Body of pancreas (tissue), 4 donors: ENCODE results near the gene NAT14.

Experiments used
- POLR2A ChIP-seq, 3 donors: fragments of 450-650 bp; IDR thresholded peaks; one replicate each; pipeline ENCODE4 v1.6.1; 2016; ENCODE audit warnings: antibody characterized with exemption in 3 of 3, mild to moderate bottlenecking in 2 of 3
- TF ChIP-seq, protein P1 (sequence below), 7 experiments: fragments of 450-650 bp in 4 of 7; fragments of 200-600 bp in 3 of 7; sonication (generic) in 3 of 7; IDR thresholded peaks; one replicate each; pipeline ENCODE4 v1.5.1; 2016 to 2019; ENCODE audit warnings: antibody characterized with exemption in 7 of 7

DNA sequence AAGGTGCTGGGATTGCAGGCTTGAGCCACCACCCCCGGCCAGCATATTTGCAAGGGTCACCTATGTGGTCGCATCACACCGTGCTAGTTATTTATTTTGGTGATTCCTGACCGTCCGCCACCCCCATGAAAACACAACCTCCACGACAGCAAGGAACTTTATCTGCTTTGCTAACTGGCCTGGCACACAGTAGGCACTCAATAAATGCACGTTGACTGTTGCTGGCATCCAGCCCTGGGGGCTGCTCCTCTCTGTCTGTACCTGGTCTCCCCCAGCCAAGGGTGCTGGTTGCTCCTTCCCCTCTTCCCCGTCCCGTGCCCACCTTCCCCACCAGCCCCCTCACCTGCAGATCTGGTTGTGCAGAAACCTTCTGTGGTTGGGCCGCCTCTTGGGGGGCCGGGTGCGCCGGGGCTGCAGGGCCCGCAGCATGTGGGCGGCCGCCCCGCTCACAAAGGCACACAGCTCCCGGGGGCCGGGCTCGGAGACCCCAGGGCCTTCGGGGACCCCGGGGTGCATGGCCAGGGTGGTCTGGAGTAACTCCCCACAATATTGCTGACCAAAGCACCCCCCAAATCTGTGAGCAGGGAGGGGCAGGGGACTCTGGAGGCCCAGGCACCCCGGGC lies 20.8 kb upstream of the NAT14 start:
- TF ChIP-seq, protein P1, sequence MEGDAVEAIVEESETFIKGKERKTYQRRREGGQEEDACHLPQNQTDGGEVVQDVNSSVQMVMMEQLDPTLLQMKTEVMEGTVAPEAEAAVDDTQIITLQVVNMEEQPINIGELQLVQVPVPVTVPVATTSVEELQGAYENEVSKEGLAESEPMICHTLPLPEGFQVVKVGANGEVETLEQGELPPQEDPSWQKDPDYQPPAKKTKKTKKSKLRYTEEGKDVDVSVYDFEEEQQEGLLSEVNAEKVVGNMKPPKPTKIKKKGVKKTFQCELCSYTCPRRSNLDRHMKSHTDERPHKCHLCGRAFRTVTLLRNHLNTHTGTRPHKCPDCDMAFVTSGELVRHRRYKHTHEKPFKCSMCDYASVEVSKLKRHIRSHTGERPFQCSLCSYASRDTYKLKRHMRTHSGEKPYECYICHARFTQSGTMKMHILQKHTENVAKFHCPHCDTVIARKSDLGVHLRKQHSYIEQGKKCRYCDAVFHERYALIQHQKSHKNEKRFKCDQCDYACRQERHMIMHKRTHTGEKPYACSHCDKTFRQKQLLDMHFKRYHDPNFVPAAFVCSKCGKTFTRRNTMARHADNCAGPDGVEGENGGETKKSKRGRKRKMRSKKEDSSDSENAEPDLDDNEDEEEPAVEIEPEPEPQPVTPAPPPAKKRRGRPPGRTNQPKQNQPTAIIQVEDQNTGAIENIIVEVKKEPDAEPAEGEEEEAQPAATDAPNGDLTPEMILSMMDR (IDR thresholded peaks at IDR 0.05), result no peak
- TF ChIP-seq POLR2A (IDR thresholded peaks at IDR 0.05), result no peak
